PC-9 (cell line): ENCODE results near the gene MXD1. TPM values are rescaled to one million over a fixed set of nuclear protein-coding genes. Genes with fewer than 3 reads are reported as not detected.
A peak's percentile ranks its signal among the peaks of the same experiment; 100 is the strongest.

Experiments used
- BruUV-seq: library from RNA; stranded (reverse); fragments of 400-500 nt; replicated peaks from 2 replicates; lab custom pipeline; 2021; lab: Mats Ljungman, UMichigan
- CTCF ChIA-PET: fragments of 300-600 bp; sonication (Branson Sonifier 250); formaldehyde crosslinking; loops from one replicate; lab custom pipeline; 2022; ENCODE audit warnings: antibody characterized with exemption; lab: Charles Lee
- POLR2A ChIA-PET: fragments of 300-600 bp; sonication (Branson Sonifier 250); formaldehyde crosslinking; loops from one replicate; lab custom pipeline; 2022; ENCODE audit warnings: antibody characterized with exemption; ENCODE audit not compliant: unreplicated experiment; lab: Charles Lee
- DNase-seq, 2 experiments: peaks; one replicate each; pipeline versions ENCODE4 v3.0.0 to v3.0.0-alpha.2; 2015 to 2022; ENCODE audit warnings: mixed read lengths in 1 of 2
- H2AFZ ChIP-seq: fragments of 200-600 bp; sonication (generic); 2 replicates; pipeline ENCODE4 v1.8.1; 2017; ENCODE audit warnings: antibody characterized with exemption
- H3F3A ChIP-seq: fragments of 200-600 bp; sonication (generic); 2 replicates; pipeline ENCODE4 v1.8.1; 2017; ENCODE audit warnings: antibody characterized with exemption, mild to moderate bottlenecking, low read depth; ENCODE audit not compliant: insufficient read depth
- H3K27ac ChIP-seq: fragments of 200-600 bp; sonication (generic); 2 replicates; pipeline ENCODE4 v1.6.1; 2016; ENCODE audit warnings: mixed run types
- H3K27me3 ChIP-seq: fragments of 200-600 bp; sonication (generic); 2 replicates; pipeline ENCODE4 v1.6.1; 2016; ENCODE audit warnings: low read depth, mixed run types; ENCODE audit not compliant: insufficient read depth
- H3K36me3 ChIP-seq: fragments of 200-600 bp; sonication (generic); 2 replicates; pipeline ENCODE4 v1.6.1; 2016; ENCODE audit warnings: low read depth, mixed run types
- H3K4me1 ChIP-seq: fragments of 200-600 bp; sonication (generic); replicated peaks from 2 replicates; pipeline ENCODE4 v1.6.1; 2016; ENCODE audit warnings: mixed run types; ENCODE audit not compliant: insufficient read depth
- H3K4me2 ChIP-seq: fragments of 200-600 bp; sonication (generic); 2 replicates; pipeline ENCODE4 v1.6.1; 2017; ENCODE audit warnings: mixed run types
- H3K4me3 ChIP-seq: fragments of 200-600 bp; sonication (generic); 2 replicates; pipeline ENCODE4 v1.6.1; 2016; ENCODE audit warnings: mixed run types
- H3K79me2 ChIP-seq: fragments of 200-600 bp; sonication (generic); 2 replicates; pipeline ENCODE4 v1.6.1; 2017; ENCODE audit warnings: low read depth, mixed run types
- H3K9me2 ChIP-seq: fragments of 200-600 bp; sonication (generic); 2 replicates; pipeline ENCODE4 v1.8.1; 2017; ENCODE audit warnings: mild to moderate bottlenecking; ENCODE audit not compliant: insufficient read depth
- H3K9me3 ChIP-seq: fragments of 200-600 bp; sonication (generic); 2 replicates; pipeline ENCODE4 v1.8.1; 2016; ENCODE audit warnings: low read depth; ENCODE audit not compliant: insufficient read depth
- H4K20me1 ChIP-seq: fragments of 200-600 bp; sonication (generic); 2 replicates; pipeline ENCODE4 v1.8.1; 2017; ENCODE audit not compliant: insufficient read depth
- EZH2 ChIP-seq: fragments of 200-600 bp; sonication (generic); IDR thresholded peaks from 2 replicates; pipeline ENCODE4 v1.8.0; 2017; ENCODE audit warnings: antibody characterized with exemption, low read depth
- intact Hi-C: fragments of 100-400 bp; cut with micrococcal nuclease; formaldehyde crosslinking; loops from one replicate; pipeline ENCODE4 v1.10.0; 2022; ENCODE audit not compliant: unreplicated experiment
- total RNA-seq: library from RNA; stranded (reverse); gene quantifications from 2 replicates; pipeline ENCODE4 v1.2.3, GENCODE V29; 2021
- TF ChIP-seq, protein P1 (sequence below): fragments of 200-600 bp; sonication (generic); conservative IDR thresholded peaks from 2 replicates; pipeline ENCODE4 v1.6.1; 2017; ENCODE audit warnings: mixed run types, antibody characterized with exemption, mild to moderate bottlenecking, moderate library complexity

Gene MXD1
- total RNA-seq, 1 experiment from 2014 or later = 8.8 TPM

DNA sequence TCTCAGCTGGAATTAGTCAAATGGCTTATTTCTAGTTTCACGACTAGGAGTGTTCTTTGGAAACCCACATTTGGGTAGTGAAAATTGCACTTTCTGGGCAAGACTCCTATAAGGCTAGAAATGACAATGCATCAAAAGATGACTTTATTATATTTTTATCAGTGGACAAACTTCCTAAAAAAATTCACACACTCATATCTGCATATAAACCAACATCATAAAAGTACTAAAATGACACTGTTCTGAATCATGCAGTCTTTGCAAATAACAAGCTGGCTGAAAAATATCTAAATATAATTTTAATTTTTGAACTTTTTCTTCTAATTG lies 17.6 kb downstream of the MXD1 start:
- POLR2A ChIA-PET = no interaction called here
- CTCF ChIA-PET = no interaction called here
- intact Hi-C loops = loop anchor here (5.0 kb wide), 1 partner anchor 65 kb away; no protein-coding TSS in a partner anchor

DNA sequence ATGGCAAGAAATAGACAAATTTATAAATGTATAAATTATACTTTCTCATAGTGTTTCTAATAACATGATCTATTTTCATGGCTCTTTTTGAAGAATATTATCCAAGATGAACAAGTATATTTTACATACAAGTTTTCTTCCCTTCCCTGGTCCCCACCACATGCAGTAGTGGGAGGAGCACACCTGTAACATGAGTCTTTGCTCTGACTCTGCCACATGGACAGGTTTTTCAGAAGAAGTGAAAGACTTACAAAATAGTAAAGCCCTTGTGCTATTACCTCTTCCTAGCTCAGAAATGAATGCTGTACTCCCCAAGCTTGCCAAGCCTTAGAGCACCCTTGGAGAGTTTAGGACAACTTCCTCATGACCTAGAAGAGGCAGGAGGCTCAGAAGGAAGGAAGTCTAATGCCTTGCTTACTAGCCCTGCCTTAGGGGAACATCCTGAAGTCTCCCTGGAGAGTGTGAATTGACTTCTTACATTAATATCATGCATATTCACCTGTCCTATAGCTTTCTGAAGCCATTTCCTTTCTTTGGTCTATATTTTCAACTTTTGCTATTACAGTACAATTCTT lies 18.4 kb downstream of the MXD1 start:
- TF ChIP-seq EZH2 = no peak
- TF ChIP-seq, protein P1, sequence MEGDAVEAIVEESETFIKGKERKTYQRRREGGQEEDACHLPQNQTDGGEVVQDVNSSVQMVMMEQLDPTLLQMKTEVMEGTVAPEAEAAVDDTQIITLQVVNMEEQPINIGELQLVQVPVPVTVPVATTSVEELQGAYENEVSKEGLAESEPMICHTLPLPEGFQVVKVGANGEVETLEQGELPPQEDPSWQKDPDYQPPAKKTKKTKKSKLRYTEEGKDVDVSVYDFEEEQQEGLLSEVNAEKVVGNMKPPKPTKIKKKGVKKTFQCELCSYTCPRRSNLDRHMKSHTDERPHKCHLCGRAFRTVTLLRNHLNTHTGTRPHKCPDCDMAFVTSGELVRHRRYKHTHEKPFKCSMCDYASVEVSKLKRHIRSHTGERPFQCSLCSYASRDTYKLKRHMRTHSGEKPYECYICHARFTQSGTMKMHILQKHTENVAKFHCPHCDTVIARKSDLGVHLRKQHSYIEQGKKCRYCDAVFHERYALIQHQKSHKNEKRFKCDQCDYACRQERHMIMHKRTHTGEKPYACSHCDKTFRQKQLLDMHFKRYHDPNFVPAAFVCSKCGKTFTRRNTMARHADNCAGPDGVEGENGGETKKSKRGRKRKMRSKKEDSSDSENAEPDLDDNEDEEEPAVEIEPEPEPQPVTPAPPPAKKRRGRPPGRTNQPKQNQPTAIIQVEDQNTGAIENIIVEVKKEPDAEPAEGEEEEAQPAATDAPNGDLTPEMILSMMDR = no peak
- H3F3A ChIP-seq = peaks cover 30% of the 10 kb centered on the region
- peaks cover 18% of the 10 kb centered on the region; the same call in 1 of the 2 replicates for H3K79me2 ChIP-seq
- no peaks in the 10 kb centered on the region for H3K27me3 ChIP-seq
- ChIA-PET POLR2A (interaction anchor here (0.8 kb wide), 1 partner anchor 91 kb away, joined by 3 read pairs; no protein-coding TSS in a partner anchor), CTCF (interaction anchor here (1.5 kb wide), 1 partner anchor 96 kb away, joined by 3 read pairs; no protein-coding TSS in a partner anchor)
- peaks cover 38% of the 10 kb centered on the region for H3K36me3 ChIP-seq
- no peaks in the 10 kb centered on the region for H4K20me1 ChIP-seq
- H3K4me3 ChIP-seq = no peak overlapping the region
- BruUV-seq = no TSS peak
- H3K9me2 ChIP-seq = no peaks in the 10 kb centered on the region
- H3K27ac ChIP-seq = peak overlapping the region; percentile 93
- H3K4me2 ChIP-seq = peak overlapping the region; percentile 61
- no peak overlapping the region for H2AFZ ChIP-seq
- intact Hi-C loops = loop anchor here (5.0 kb wide), 1 partner anchor 64 kb away; no protein-coding TSS in a partner anchor
- H3K4me1 ChIP-seq = peaks cover 35% of the 10 kb centered on the region
- H3K9me3 ChIP-seq = no peaks in the 10 kb centered on the region
- no peak for DNase-seq

More for the DNA sequence above, 17.6 kb downstream of the MXD1 start:
- Histone ChIP-seq H3F3A (peaks cover 25% of the 10 kb centered on the region), H3K36me3 (peaks cover 44% of the 10 kb centered on the region), H3K9me2 (no peaks in the 10 kb centered on the region), H3K27ac (peak overlapping the region; percentile 93), H3K79me2 (peaks cover 26% of the 10 kb centered on the region; the same call in 1 of the 2 replicates), H3K27me3 (no peaks in the 10 kb centered on the region), H4K20me1 (no peaks in the 10 kb centered on the region), H2AFZ (no peak overlapping the region), H3K4me1 (peaks cover 37% of the 10 kb centered on the region), H3K9me3 (no peaks in the 10 kb centered on the region; the same call in 1 of the 2 replicates), H3K4me3 (no peak overlapping the region), H3K4me2 (no peak overlapping the region)
- no peak for DNase-seq
- no TSS peak for BruUV-seq
- TF ChIP-seq, protein P1 = no peak
- TF ChIP-seq EZH2 = no peak

DNA sequence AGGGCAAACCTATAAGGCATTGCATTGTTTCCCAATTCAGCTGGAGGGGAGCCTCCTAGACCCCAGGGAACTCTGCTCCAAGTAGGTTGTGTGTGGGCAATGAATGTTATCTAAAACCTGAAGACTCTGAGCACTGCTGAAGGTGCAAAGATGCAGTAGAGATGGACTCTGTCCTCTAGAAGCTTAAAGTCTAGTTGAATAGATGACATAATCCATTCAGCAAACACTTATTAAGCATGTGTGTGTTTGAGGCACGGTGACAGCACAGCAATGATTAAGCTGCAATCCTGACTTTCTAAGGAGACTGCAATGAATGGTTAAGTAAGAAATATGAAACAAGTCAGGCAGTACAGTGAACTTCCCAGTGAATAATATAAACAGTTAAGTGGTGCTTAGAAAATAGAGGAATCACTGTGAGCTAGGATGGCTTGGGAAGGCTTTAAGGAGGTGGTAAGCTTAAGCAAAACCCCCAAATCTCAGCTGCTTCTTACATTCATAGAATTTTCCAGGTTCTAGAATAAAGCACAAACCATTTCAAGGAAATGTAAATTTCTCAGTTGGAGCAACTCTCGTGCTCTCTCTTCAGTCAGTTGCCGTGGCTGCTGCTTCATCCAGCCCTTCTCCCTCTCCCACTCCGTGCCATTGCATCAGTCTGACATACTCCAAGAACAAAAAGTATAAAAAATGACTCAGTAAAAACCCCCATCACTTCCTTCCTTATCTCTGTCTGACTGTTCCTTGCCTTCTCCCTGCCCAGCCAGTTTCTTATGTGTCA lies 19.1 kb downstream of the MXD1 start:
- peak; percentile 30 to 79 for DNase-seq

More for the DNA sequence above, 19.1 kb downstream of the MXD1 start:
- ChIA-PET POLR2A (interaction anchor here (0.8 kb wide), 1 partner anchor 91 kb away, joined by 3 read pairs; no protein-coding TSS in a partner anchor), CTCF (interaction anchor here (1.5 kb wide), 1 partner anchor 96 kb away, joined by 3 read pairs; no protein-coding TSS in a partner anchor)
- Histone ChIP-seq H3K27ac (peak overlapping the region; percentile 93), H3K36me3 (peaks cover 42% of the 10 kb centered on the region), H2AFZ (0 out of 2 replicates have a peak overlapping the region, but pooled peaks have one; percentile 7), H3K4me1 (peaks cover 35% of the 10 kb centered on the region), H3K9me3 (no peaks in the 10 kb centered on the region), H3K79me2 (peaks cover 15% of the 10 kb centered on the region; the same call in 1 of the 2 replicates), H3F3A (peaks cover 30% of the 10 kb centered on the region), H4K20me1 (no peaks in the 10 kb centered on the region), H3K27me3 (no peaks in the 10 kb centered on the region), H3K4me2 (peak overlapping the region; percentile 61), H3K9me2 (no peaks in the 10 kb centered on the region), H3K4me3 (no peak overlapping the region; the same call in 1 of the 2 replicates)
- TF ChIP-seq, protein P1 = no peak
- TF ChIP-seq EZH2 = no peak
- intact Hi-C loops = loop anchor here (5.0 kb wide), 1 partner anchor 63 kb away; no protein-coding TSS in a partner anchor
- BruUV-seq = TSS peak; percentile 76
